IMR-90 (cell line): Measurements from ENCODE around the gene TSPAN19. TPM values are rescaled to one million over a fixed set of nuclear protein-coding genes. Genes with fewer than 3 reads are reported as not detected.

Experiments
- ATAC-seq: fragments of 200-7000 bp; cut with Tn5 transposase; 2 replicates; pipeline ENCODE4 v1.9.1; 2020; ENCODE audit warnings: low read depth, mild to moderate bottlenecking, moderate library complexity
- BruUV-seq: library from RNA; stranded (reverse); fragments of 400-500 nt; replicated peaks from 2 replicates; lab custom pipeline; 2021; lab: Mats Ljungman, UMichigan
- CTCF ChIA-PET: fragments of 300-600 bp; formaldehyde crosslinking; extraction: SDS; loops from one replicate; lab custom pipeline; 2021; ENCODE audit warnings: antibody characterized with exemption; lab: Yijun Ruan, JAX
- POLR2A ChIA-PET: fragments of 300-600 bp; sonication (Branson Sonifier 250); formaldehyde crosslinking; loops from one replicate; lab custom pipeline; 2022; ENCODE audit warnings: antibody characterized with exemption; ENCODE audit not compliant: unreplicated experiment; lab: Charles Lee
- DNase-seq: peaks from one replicate; pipeline ENCODE4 v3.0.0; 2013
- H2AFZ ChIP-seq: replicated peaks from 2 replicates; pipeline ENCODE3; 2013; ENCODE audit warnings: low read length, mild to moderate bottlenecking; ENCODE audit not compliant: poor library complexity
- H2AK5ac ChIP-seq: 2 replicates; pipeline ENCODE4 v1.6.1; 2013; ENCODE audit warnings: low read depth, low read length, inconsistent platforms
- H2AK9ac ChIP-seq: replicated peaks from 2 replicates; pipeline ENCODE3; 2013; ENCODE audit warnings: mild to moderate bottlenecking, low read depth, low read length, moderate library complexity; ENCODE audit not compliant: poor library complexity
- H2BK120ac ChIP-seq: 2 replicates; pipeline ENCODE4 v1.6.1; 2013; ENCODE audit warnings: low read depth, low read length, inconsistent platforms
- H2BK15ac ChIP-seq: 3 replicates; pipeline ENCODE4 v1.6.1; 2013; ENCODE audit warnings: low read depth, low read length, inconsistent platforms
- H2BK20ac ChIP-seq: 2 replicates; pipeline ENCODE4 v1.6.1; 2013; ENCODE audit warnings: low read depth, mild to moderate bottlenecking, inconsistent platforms, low read length, moderate library complexity
- H2BK5ac ChIP-seq: 2 replicates; pipeline ENCODE4 v1.6.1; 2013; ENCODE audit warnings: mild to moderate bottlenecking, low read depth, low read length, inconsistent platforms; ENCODE audit not compliant: poor library complexity, severe bottlenecking
- H3K14ac ChIP-seq: replicated peaks from 2 replicates; pipeline ENCODE4 v1.6.1; 2013; ENCODE audit warnings: low read depth, low read length, inconsistent platforms
- H3K18ac ChIP-seq: 2 replicates; pipeline ENCODE4 v1.6.1; 2013; ENCODE audit warnings: low read depth, low read length, control low read depth
- H3K23ac ChIP-seq: 2 replicates; pipeline ENCODE4 v1.6.1; 2013; ENCODE audit warnings: low read depth, low read length, inconsistent platforms
- H3K27ac ChIP-seq: 2 replicates; pipeline ENCODE4 v1.5.1; 2013; ENCODE audit warnings: mild to moderate bottlenecking, control low read depth, low read length; ENCODE audit not compliant: insufficient read depth
- H3K27me3 ChIP-seq: 2 replicates; pipeline ENCODE4 v1.6.1; 2013; ENCODE audit warnings: low read length; ENCODE audit not compliant: control insufficient read depth, insufficient read depth
- H3K36me3 ChIP-seq: 2 replicates; pipeline ENCODE4 v1.6.1; 2013; ENCODE audit warnings: low read length, mixed read lengths; ENCODE audit not compliant: control insufficient read depth, insufficient read depth
- H3K4ac ChIP-seq: 2 replicates; pipeline ENCODE4 v1.6.1; 2013; ENCODE audit warnings: low read depth, low read length, inconsistent platforms
- H3K4me1 ChIP-seq: 2 replicates; pipeline ENCODE4 v1.6.1; 2013; ENCODE audit warnings: low read length, mixed read lengths; ENCODE audit not compliant: control insufficient read depth, insufficient read depth
- H3K4me2 ChIP-seq: 2 replicates; pipeline ENCODE4 v1.6.1; 2013; ENCODE audit warnings: low read depth, mild to moderate bottlenecking, control low read depth, low read length, moderate library complexity
- H3K4me3 ChIP-seq: 2 replicates; pipeline ENCODE4 v1.5.1; 2013; ENCODE audit warnings: low read depth, mild to moderate bottlenecking, control low read depth, low read length, moderate library complexity; ENCODE audit not compliant: insufficient read depth
- H3K56ac ChIP-seq: 2 replicates; pipeline ENCODE4 v1.6.1; 2013; ENCODE audit warnings: low read length, inconsistent platforms; ENCODE audit not compliant: insufficient read depth; ENCODE audit errors: extremely low read depth
- H3K79me1 ChIP-seq, 2 experiments: 2 replicates each; pipeline ENCODE4 v1.6.1; 2013; ENCODE audit warnings: low read length in 2 of 2, inconsistent platforms in 1 of 2, low read depth in 1 of 2
- H3K9ac ChIP-seq: 2 replicates; pipeline ENCODE4 v1.6.1; 2013; ENCODE audit warnings: low read depth, low read length, control low read depth
- H3K9me1 ChIP-seq: 2 replicates; pipeline ENCODE4 v1.6.1; 2013; ENCODE audit warnings: low read length, inconsistent platforms; ENCODE audit not compliant: insufficient read depth
- H3K9me3 ChIP-seq: 2 replicates; pipeline ENCODE4 v1.6.1; 2013; ENCODE audit warnings: low read length; ENCODE audit not compliant: control insufficient read depth, insufficient read depth
- H4K20me1 ChIP-seq: 2 replicates; pipeline ENCODE4 v1.6.1; 2013; ENCODE audit warnings: low read length, inconsistent platforms; ENCODE audit not compliant: insufficient read depth
- H4K5ac ChIP-seq: 2 replicates; pipeline ENCODE4 v1.6.1; 2013; ENCODE audit warnings: mild to moderate bottlenecking, low read depth, low read length, control low read depth
- H4K8ac ChIP-seq, 2 experiments: 2 replicates each; pipeline ENCODE4 v1.6.1; 2013; ENCODE audit warnings: low read depth in 2 of 2, low read length in 2 of 2, control low read depth in 1 of 2, inconsistent platforms in 1 of 2
- H4K91ac ChIP-seq: 2 replicates; pipeline ENCODE4 v1.6.1; 2013; ENCODE audit warnings: low read depth, low read length, inconsistent platforms; ENCODE audit not compliant: insufficient read depth
- BHLHE40 ChIP-seq: fragments of 150-350 bp; IDR thresholded peaks from 2 replicates; pipeline ENCODE4 v1.6.1; 2016; ENCODE audit warnings: mild to moderate bottlenecking, low read depth, low read length
- CEBPB ChIP-seq: IDR thresholded peaks from 2 replicates; pipeline ENCODE4 v1.6.1; 2012; ENCODE audit warnings: low read depth, low read length, improper control_type of control experiment
- CHD1 ChIP-seq: IDR thresholded peaks from 2 replicates; pipeline ENCODE4 v1.6.1; 2012; ENCODE audit warnings: low read depth, low read length, improper control_type of control experiment
- FOS ChIP-seq: fragments of 150-350 bp; IDR thresholded peaks from 2 replicates; pipeline ENCODE4 v1.6.1; 2016; ENCODE audit warnings: low read depth, low read length
- MAFK ChIP-seq: IDR thresholded peaks from 2 replicates; pipeline ENCODE4 v1.6.1; 2012; ENCODE audit warnings: low read depth, low read length, improper control_type of control experiment
- MAZ ChIP-seq: IDR thresholded peaks from 2 replicates; pipeline ENCODE4 v1.6.1; 2012; ENCODE audit warnings: low read depth, mild to moderate bottlenecking, low read length, improper control_type of control experiment, moderate library complexity, borderline replicate concordance
- MXI1 ChIP-seq: IDR thresholded peaks from 2 replicates; pipeline ENCODE4 v1.6.1; 2012; ENCODE audit warnings: low read depth, mild to moderate bottlenecking, low read length, moderate library complexity, borderline replicate concordance
- NFE2L2 ChIP-seq: fragments of 150-350 bp; IDR thresholded peaks from 2 replicates; pipeline ENCODE4 v1.6.1; 2016; ENCODE audit warnings: low read depth, mild to moderate bottlenecking, low read length
- POLR2A ChIP-seq: IDR thresholded peaks from 2 replicates; pipeline ENCODE4 v1.6.1; 2012; ENCODE audit warnings: mild to moderate bottlenecking, low read depth, low read length
- RAD21 ChIP-seq: IDR thresholded peaks from 2 replicates; pipeline ENCODE4 v1.6.1; 2012; ENCODE audit warnings: low read length, improper control_type of control experiment
- RCOR1 ChIP-seq: IDR thresholded peaks from 2 replicates; pipeline ENCODE4 v1.6.1; 2012; ENCODE audit warnings: mild to moderate bottlenecking, low read length, improper control_type of control experiment; ENCODE audit not compliant: insufficient replicate concordance
- RFX5 ChIP-seq: IDR thresholded peaks from 2 replicates; pipeline ENCODE4 v1.8.0; 2012; ENCODE audit warnings: low read depth, mild to moderate bottlenecking, low read length, moderate library complexity
- SMC3 ChIP-seq: fragments of 150-350 bp; IDR thresholded peaks from 2 replicates; pipeline ENCODE4 v1.6.1; 2016; ENCODE audit warnings: low read depth, mild to moderate bottlenecking, antibody characterized with exemption, low read length, moderate library complexity
- WGBS, 2 experiments: methylation state at CpG; one replicate each; pipeline versions ENCODE4 v1.1.5 to v1.1.7; 2013; ENCODE audit warnings: missing lambda C conversion rate in 2 of 2; ENCODE audit not compliant: insufficient read length in 1 of 2; ENCODE audit errors: extremely low coverage in 2 of 2; 5-methylcytosine and 5-hydroxymethylcytosine counted together
- dilution Hi-C: fragments of 300-500 bp; cut with HindIII; formaldehyde crosslinking; loops from one replicate; pipeline ENCODE4 v1.14.3; 2018; ENCODE audit warnings: low sequenced_read_pairs; ENCODE audit not compliant: unreplicated experiment
- in situ Hi-C: fragments of 300-500 bp; cut with MboI; formaldehyde crosslinking; loops from 3 replicates; pipeline ENCODE4 v1.14.3; 2019; ENCODE audit warnings: low sequenced_read_pairs, inconsistent platforms, mixed read lengths
- intact Hi-C: fragments of 100-400 bp; cut with micrococcal nuclease; formaldehyde crosslinking; loops from 2 replicates; pipeline ENCODE4 v1.10.0; 2022
- polyA plus RNA-seq, 3 experiments: library from polyadenylated mRNA; depleted of rRNA; stranded (reverse); fragments of >200 nt; gene quantifications; 2 replicates each; pipeline ENCODE4 v1.2.3, GENCODE V29; 2012; ENCODE audit warnings: low replicate concordance in 1 of 3
- total RNA-seq: library from RNA; depleted of rRNA; stranded (reverse); fragments of >200 nt; gene quantifications from 2 replicates; pipeline ENCODE4 v1.2.3, GENCODE V29; 2012
- TF ChIP-seq, protein P1 (sequence below): fragments of 150-350 bp; IDR thresholded peaks from 2 replicates; pipeline ENCODE4 v1.6.1; 2016; ENCODE audit warnings: low read depth, mild to moderate bottlenecking, low read length, moderate library complexity, borderline replicate concordance
- TF ChIP-seq, protein P2 (sequence below): fragments of 150-350 bp; IDR thresholded peaks from 2 replicates; pipeline ENCODE4 v1.6.1; 2017; ENCODE audit warnings: mild to moderate bottlenecking, antibody characterized with exemption, low read length, low read depth
- TF ChIP-seq, protein P3 (sequence below): conservative IDR thresholded peaks from 2 replicates; pipeline ENCODE4 v1.5.1; 2012; ENCODE audit warnings: mild to moderate bottlenecking, low read depth, low read length, improper control_type of control experiment

TSPAN19 gene
- total and polyA plus RNA-seq, 2 of the 4 experiments (the other 2 are of a cell fraction): not detected

DNA sequence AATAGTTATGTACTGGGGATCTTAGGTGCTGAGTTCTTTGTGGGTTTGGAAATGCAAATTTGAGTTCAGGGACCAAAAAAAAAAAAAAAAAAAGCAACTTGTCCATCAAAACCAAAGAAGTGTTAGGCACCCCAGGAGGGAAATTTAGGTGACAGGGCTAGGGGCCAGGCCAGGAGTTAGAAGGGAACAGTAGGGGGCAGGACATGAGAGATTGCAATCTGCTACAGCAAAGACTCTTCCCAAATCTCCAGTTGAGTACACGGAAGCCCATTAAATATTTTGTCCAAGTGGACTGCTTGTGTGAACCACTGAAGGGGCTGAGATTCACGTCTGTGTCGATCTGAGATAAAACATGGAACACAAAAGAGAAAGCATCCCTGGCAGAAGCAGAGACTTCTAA, 52.8 kb downstream of the TSPAN19 start:
- no peak overlapping the region for H2AK5ac ChIP-seq
- H4K91ac ChIP-seq: no peak overlapping the region
- no peak overlapping the region for H3K56ac ChIP-seq
- BruUV-seq: no TSS peak
- in situ Hi-C loops: no loop called here
- ATAC-seq: no peak
- no peak overlapping the region for H2BK15ac ChIP-seq
- H4K20me1 ChIP-seq: no peaks in the 10 kb centered on the region
- H3K4me3 ChIP-seq: no peak overlapping the region
- TF ChIP-seq FOS (no peak), BHLHE40 (no peak), RCOR1 (no peak), RFX5 (no peak), RAD21 (no peak), CEBPB (no peak), MAFK (no peak), SMC3 (no peak), MXI1 (no peak), CHD1 (no peak), POLR2A (no peak), NFE2L2 (no peak), MAZ (no peak)
- TF ChIP-seq, protein P1, sequence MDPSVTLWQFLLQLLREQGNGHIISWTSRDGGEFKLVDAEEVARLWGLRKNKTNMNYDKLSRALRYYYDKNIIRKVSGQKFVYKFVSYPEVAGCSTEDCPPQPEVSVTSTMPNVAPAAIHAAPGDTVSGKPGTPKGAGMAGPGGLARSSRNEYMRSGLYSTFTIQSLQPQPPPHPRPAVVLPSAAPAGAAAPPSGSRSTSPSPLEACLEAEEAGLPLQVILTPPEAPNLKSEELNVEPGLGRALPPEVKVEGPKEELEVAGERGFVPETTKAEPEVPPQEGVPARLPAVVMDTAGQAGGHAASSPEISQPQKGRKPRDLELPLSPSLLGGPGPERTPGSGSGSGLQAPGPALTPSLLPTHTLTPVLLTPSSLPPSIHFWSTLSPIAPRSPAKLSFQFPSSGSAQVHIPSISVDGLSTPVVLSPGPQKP: no peak
- TF ChIP-seq, protein P2, sequence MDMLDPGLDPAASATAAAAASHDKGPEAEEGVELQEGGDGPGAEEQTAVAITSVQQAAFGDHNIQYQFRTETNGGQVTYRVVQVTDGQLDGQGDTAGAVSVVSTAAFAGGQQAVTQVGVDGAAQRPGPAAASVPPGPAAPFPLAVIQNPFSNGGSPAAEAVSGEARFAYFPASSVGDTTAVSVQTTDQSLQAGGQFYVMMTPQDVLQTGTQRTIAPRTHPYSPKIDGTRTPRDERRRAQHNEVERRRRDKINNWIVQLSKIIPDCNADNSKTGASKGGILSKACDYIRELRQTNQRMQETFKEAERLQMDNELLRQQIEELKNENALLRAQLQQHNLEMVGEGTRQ: no peak
- TF ChIP-seq, protein P3, sequence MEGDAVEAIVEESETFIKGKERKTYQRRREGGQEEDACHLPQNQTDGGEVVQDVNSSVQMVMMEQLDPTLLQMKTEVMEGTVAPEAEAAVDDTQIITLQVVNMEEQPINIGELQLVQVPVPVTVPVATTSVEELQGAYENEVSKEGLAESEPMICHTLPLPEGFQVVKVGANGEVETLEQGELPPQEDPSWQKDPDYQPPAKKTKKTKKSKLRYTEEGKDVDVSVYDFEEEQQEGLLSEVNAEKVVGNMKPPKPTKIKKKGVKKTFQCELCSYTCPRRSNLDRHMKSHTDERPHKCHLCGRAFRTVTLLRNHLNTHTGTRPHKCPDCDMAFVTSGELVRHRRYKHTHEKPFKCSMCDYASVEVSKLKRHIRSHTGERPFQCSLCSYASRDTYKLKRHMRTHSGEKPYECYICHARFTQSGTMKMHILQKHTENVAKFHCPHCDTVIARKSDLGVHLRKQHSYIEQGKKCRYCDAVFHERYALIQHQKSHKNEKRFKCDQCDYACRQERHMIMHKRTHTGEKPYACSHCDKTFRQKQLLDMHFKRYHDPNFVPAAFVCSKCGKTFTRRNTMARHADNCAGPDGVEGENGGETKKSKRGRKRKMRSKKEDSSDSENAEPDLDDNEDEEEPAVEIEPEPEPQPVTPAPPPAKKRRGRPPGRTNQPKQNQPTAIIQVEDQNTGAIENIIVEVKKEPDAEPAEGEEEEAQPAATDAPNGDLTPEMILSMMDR: no peak
- no peak overlapping the region for H4K8ac ChIP-seq
- H3K23ac ChIP-seq: no peak overlapping the region
- no peaks in the 10 kb centered on the region for H3K36me3 ChIP-seq
- no peak overlapping the region for H3K4ac ChIP-seq
- no peak overlapping the region for H3K27ac ChIP-seq
- H2BK120ac ChIP-seq: no peak overlapping the region
- H3K4me1 ChIP-seq: no peaks in the 10 kb centered on the region
- no peak overlapping the region for H2BK20ac ChIP-seq
- no peak overlapping the region for H2AK9ac ChIP-seq
- intact Hi-C loops: no loop called here
- ChIA-PET POLR2A (no interaction called here), CTCF (no interaction called here)
- DNase-seq: no peak
- no peak overlapping the region for H2BK5ac ChIP-seq
- WGBS, 2 experiments: no CpG with 5 or more reads among the region's 3 CpGs
- no peak overlapping the region for H3K9ac ChIP-seq
- no peaks in the 10 kb centered on the region for H3K79me1 ChIP-seq
- H3K4me2 ChIP-seq: no peak overlapping the region
- dilution Hi-C loops: no loop called here
- H3K18ac ChIP-seq: no peak overlapping the region
- H4K5ac ChIP-seq: no peak overlapping the region
- H3K27me3 ChIP-seq: no peaks in the 10 kb centered on the region
- H3K9me3 ChIP-seq: no peaks in the 10 kb centered on the region
- H3K9me1 ChIP-seq: no peaks in the 10 kb centered on the region
- H3K14ac ChIP-seq: no peak overlapping the region
- H2AFZ ChIP-seq: no peak overlapping the region
